GM12874 (cell line): Measurements from ENCODE around the gene PET100.
A peak's percentile ranks its signal among the peaks of the same experiment; 100 is the strongest.

ENCODE experiments used
- TF ChIP-seq, protein P1 (sequence below): IDR thresholded peaks from 2 replicates; pipeline ENCODE4 v1.5.1; 2011; ENCODE audit warnings: low read depth, mild to moderate bottlenecking, control low read depth, low read length, moderate library complexity; ENCODE audit not compliant: insufficient read depth

Gene PET100

DNA sequence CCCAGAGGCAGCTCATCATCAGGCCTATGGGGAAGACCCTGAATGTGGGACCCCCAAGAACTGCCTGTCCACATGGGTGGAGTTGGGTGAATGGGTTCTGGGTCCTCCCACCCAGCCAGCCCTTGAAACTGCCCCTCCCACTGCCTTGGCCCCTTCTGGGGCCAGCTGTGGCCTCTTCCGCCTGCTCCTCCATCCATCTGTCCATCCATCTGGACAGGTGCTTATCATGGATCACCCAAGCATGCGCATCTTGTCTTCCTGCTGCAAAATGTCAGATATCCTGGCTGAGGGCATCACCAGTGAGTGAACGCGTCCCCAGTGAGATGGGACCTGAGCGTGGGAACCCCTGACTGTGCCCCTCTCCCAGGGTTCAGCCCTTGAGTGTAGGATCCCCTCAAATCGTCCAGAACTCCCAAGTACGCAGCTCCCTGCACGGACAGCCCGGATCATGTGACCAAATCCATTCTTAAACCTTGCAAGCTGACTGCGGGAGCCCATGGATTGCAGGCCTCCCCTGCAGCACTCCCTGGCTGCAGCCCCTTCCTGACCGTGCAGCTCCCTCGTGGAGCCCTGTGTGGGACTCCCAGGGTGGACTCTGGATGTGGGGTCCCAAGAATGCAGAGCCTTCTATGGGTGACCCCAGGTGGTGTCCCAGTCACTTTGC is 9.3 kb downstream of the PET100 start:
- TF ChIP-seq, protein P1, sequence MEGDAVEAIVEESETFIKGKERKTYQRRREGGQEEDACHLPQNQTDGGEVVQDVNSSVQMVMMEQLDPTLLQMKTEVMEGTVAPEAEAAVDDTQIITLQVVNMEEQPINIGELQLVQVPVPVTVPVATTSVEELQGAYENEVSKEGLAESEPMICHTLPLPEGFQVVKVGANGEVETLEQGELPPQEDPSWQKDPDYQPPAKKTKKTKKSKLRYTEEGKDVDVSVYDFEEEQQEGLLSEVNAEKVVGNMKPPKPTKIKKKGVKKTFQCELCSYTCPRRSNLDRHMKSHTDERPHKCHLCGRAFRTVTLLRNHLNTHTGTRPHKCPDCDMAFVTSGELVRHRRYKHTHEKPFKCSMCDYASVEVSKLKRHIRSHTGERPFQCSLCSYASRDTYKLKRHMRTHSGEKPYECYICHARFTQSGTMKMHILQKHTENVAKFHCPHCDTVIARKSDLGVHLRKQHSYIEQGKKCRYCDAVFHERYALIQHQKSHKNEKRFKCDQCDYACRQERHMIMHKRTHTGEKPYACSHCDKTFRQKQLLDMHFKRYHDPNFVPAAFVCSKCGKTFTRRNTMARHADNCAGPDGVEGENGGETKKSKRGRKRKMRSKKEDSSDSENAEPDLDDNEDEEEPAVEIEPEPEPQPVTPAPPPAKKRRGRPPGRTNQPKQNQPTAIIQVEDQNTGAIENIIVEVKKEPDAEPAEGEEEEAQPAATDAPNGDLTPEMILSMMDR = no peak

DNA sequence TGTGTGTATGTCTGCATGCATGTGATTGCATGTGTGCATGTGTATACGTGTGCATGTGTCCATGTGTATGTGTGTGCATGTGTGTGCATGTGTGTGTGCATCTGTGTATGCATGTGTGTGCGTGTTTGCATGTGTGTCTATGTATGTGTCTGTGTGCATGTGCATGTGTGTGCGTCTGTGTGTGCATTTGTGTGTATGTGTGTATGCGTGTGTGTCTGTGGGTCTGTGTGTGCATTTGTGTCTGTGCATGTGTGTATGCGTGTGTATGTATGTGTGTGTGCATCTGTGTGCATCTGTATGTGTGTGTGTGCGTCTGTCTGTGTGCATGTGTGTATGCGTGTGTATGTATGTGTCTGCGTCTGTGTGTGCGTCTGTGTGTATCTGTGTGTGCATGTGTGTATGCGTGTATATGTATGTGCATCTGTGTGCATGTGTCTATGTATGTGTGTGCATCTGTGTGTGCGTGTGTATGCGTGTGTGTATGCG is 10.3 kb downstream of the PET100 start:
- TF ChIP-seq, protein P1 = no peak

DNA sequence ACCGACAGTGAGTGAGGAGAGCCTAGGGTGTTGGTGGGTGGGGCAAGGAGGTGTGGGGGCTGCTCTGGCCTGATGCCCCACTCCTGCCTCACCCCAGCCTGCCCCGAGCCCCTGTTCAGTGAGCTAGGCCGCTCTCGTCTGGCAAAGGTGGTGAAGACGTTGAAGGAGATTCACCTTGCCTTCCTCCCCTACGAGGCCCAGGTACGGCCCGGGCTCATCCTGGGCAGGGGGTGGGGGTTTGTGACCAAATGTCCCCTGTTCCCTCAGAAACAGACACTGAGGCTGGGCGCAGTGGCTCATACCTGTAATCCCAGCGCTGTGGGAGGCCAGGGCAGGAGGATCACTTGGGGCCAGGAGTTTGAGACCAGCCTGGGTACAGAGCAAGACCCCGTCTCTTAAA is 11.2 kb downstream of the PET100 start:
- TF ChIP-seq, protein P1 = no peak

DNA sequence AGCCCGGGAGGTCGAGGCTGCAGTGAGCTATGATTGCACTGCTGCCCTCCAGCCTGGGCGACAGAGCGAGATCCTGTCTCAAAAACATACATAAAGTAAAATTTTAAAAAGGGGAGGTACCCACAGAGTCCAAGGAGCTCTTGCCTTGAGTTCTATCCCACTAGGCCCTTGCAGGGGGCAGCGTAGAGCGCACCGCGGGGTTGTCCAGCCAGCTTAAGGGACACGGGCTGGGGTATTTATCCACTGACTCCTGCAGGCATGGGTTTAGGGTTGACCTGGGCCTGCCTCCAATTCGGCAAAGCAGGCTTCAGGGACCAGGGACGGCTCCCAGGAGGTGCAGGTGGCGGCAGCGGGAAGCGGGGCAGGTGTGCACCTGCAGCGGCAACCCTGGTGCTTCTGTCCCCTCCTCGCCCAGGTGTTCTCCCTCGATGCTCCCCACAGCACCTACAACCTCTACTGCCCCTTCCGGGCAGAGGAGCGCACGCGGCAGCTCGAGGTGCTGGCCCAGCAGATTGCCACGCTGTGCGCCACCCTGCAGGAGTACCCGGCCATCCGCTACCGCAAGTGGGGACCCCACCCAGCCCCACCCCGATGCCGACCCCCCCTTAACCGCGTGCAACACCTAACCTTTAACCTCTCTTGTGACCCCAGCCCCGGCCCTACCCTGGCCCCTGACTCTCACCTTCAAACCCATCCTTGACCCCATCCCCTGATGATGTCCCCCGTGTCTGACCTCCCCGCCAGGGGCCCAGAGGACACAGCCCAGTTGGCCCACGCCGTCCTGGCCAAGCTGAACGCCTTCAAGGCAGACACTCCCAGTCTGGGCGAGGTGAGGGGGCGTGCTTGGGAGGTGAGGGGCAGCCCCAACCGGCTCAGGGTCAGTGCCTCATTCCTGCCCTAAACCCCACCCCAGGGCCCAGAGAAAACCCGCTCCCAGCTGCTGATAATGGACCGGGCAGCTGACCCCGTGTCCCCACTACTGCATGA is 12.0 kb downstream of the PET100 start:
- TF ChIP-seq, protein P1 = peak; percentile 14; the same call in 1 of the 2 replicates

DNA sequence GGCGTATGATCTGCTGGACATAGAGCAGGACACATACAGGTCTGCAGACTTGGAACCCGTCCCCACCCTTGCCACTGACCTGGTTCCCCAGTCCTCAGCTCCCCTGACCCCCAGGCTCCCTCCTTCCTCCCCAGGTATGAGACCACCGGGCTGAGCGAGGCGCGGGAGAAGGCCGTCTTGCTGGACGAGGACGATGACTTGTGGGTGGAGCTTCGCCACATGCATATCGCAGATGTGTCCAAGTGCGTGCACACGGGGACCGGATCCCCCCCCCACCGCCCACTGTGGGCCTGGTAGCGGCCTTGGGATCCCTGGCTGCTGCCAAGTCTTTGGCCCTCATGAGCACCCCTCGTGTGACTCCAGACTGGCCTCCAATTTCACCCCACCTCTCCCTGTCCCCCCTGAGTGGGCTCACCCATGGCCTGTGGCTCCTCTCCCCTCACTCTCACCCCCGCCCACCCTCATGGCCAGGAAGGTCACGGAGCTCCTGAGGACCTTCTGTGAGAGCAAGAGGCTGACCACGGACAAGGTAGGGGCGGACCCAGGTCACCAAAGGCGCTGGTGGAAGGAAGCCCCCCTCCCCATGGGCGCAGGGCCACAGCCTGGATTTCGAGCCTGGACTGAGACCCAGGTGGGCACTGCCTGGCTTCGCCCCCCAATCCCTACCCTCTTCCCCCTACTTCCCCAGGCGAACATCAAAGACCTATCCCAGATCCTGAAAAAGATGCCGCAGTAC is 12.9 kb downstream of the PET100 start:
- TF ChIP-seq, protein P1 = no peak

DNA sequence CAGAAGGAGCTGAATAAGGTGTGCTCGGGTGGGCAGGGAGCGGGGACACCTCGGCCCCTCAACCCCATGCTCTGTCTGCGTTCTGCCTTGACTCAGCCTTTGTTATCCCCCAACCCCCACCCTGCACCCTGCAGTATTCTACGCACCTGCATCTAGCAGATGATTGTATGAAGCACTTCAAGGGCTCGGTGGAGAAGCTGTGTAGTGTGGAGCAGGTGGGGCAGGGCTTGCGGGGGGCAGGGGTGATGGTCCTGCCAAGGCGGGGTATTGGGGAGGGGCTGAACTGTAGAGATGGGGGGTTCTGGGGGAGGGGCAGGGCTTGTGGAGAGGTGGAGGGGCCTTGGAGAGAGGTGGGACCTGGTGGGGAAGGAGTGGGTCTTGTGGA is 13.4 kb downstream of the PET100 start:
- TF ChIP-seq, protein P1 = no peak

DNA sequence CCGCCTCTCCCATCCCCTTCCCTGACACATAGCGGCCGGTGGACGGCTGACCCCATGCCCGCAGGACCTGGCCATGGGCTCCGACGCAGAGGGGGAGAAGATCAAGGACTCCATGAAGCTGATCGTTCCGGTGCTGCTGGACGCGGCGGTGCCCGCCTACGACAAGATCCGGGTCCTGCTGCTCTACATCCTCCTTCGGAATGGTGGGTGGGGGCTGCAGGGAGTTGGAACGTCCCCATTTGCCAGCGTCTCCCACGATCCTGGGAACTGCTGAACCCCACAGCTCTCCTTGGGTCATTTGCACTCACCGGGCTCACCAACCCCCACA is 14.9 kb downstream of the PET100 start:
- TF ChIP-seq, protein P1 = no peak
